Measurements from ENCODE around the gene EPHB1.

The EPHB1 gene

DNA sequence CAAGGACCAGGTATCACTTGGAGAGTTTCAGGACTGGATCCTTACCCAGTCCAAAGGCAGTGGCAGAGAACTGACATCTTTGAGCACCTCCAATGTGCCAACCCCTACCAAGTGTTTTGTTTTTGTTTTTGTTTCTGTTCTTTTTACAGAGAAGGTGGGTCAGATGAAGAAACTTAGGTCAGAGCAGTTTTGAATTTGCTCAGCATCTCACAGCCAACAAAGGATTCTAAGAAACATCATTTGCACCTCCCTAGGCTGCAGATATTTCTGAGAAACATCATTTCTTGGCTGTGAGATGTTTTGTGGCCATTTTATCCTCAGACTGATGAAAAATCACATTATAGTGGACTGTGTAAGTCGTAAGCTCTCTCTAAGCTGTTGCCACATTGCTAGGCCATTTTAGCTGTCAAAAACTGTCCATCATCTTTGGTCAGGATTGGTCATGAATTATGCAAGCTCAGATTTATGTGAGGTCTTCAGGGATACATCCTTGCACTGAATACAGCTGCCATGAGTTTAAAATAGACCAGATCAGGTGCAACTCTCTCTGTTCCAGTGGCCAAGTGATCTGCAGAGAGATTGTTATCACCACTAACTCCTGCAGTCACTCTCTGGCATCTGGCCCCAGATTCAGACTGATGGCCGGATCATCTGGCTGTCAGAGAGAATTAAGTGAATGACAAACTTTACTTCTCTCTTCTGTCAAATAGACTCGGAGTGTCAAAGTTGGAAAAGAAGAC is 341.5 kb downstream of the EPHB1 start:
- Mint-ChIP-seq H3K4me1 (no peaks in the 10 kb centered on the region), H3K27ac (no peak overlapping the region), H3K4me3 (no peak overlapping the region), H3K27me3 (ENCODE audit: low read depth) (peaks cover 6% of the 10 kb centered on the region), H3K36me3 (ENCODE audit: low read depth) (no peaks in the 10 kb centered on the region), H3K9me3 (no peaks in the 10 kb centered on the region)
- TF ChIP-seq, protein P1, sequence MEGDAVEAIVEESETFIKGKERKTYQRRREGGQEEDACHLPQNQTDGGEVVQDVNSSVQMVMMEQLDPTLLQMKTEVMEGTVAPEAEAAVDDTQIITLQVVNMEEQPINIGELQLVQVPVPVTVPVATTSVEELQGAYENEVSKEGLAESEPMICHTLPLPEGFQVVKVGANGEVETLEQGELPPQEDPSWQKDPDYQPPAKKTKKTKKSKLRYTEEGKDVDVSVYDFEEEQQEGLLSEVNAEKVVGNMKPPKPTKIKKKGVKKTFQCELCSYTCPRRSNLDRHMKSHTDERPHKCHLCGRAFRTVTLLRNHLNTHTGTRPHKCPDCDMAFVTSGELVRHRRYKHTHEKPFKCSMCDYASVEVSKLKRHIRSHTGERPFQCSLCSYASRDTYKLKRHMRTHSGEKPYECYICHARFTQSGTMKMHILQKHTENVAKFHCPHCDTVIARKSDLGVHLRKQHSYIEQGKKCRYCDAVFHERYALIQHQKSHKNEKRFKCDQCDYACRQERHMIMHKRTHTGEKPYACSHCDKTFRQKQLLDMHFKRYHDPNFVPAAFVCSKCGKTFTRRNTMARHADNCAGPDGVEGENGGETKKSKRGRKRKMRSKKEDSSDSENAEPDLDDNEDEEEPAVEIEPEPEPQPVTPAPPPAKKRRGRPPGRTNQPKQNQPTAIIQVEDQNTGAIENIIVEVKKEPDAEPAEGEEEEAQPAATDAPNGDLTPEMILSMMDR (IDR thresholded peaks at IDR 0.05; ENCODE audit: unreplicated experiment in 3 of 3): no peak

GRCh38 chr3:135137296-135137695 is 342.2 kb downstream of the EPHB1 start:
- Mint-ChIP-seq H3K4me1 (no peaks in the 10 kb centered on the region), H3K27ac (no peak overlapping the region), H3K9me3 (no peaks in the 10 kb centered on the region), H3K27me3 (ENCODE audit: low read depth) (peaks cover 10% of the 10 kb centered on the region), H3K36me3 (ENCODE audit: low read depth) (no peaks in the 10 kb centered on the region), H3K4me3 (no peak overlapping the region)
- TF ChIP-seq, protein P1 (IDR thresholded peaks at IDR 0.05; ENCODE audit: unreplicated experiment in 3 of 3): no peak

GRCh38 chr3:135138776-135139175 is 343.7 kb downstream of the EPHB1 start:
- no peak overlapping the region for H3K4me3 Mint-ChIP-seq
- no peak overlapping the region for H3K27ac Mint-ChIP-seq

DNA sequence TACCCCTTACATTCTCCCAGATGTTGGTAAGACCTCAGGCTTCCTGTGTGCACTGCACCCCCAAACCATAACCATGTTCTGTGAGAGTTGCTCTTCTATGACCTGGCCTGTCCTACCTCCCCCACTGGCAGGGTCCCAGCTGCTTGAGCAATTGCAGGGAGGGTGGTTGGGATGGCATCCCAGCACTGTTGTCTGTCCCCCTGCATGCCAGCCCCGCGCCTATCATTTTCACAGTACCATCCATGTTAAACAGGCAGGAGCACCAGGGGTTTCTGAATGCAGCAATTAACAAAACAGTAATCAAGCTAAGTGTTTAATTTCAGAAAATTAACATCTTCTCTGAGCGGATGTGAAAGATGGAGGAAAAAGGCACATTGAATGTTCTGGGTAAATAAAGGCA is 345.5 kb downstream of the EPHB1 start:
- H3K27me3 Mint-ChIP-seq (ENCODE audit: low read depth): peaks cover 10% of the 10 kb centered on the region
- H3K9me3 Mint-ChIP-seq: no peaks in the 10 kb centered on the region
- H3K27ac Mint-ChIP-seq: no peak overlapping the region
- no peaks in the 10 kb centered on the region for H3K36me3 Mint-ChIP-seq (ENCODE audit: low read depth)
- TF ChIP-seq, protein P1 (IDR thresholded peaks at IDR 0.05; ENCODE audit: unreplicated experiment in 3 of 3): no peak
- no peak overlapping the region for H3K4me3 Mint-ChIP-seq
- H3K4me1 Mint-ChIP-seq: no peaks in the 10 kb centered on the region

More at GRCh38 chr3:135138776-135139175, 343.7 kb downstream of the EPHB1 start:
- TF ChIP-seq, protein P1 (IDR thresholded peaks at IDR 0.05; ENCODE audit: unreplicated experiment in 3 of 3): no peak
- no peaks in the 10 kb centered on the region for H3K4me1 Mint-ChIP-seq
- no peaks in the 10 kb centered on the region for H3K9me3 Mint-ChIP-seq
- no peaks in the 10 kb centered on the region for H3K36me3 Mint-ChIP-seq (ENCODE audit: low read depth)
- H3K27me3 Mint-ChIP-seq (ENCODE audit: low read depth): peaks cover 10% of the 10 kb centered on the region

GRCh38 chr3:135141160-135141559 is 346.1 kb downstream of the EPHB1 start:
- Mint-ChIP-seq H3K36me3 (ENCODE audit: low read depth) (no peaks in the 10 kb centered on the region), H3K4me3 (no peak overlapping the region), H3K27me3 (ENCODE audit: low read depth) (peaks cover 10% of the 10 kb centered on the region), H3K4me1 (no peaks in the 10 kb centered on the region), H3K9me3 (no peaks in the 10 kb centered on the region), H3K27ac (no peak overlapping the region)
- TF ChIP-seq, protein P1 (IDR thresholded peaks at IDR 0.05; ENCODE audit: unreplicated experiment in 3 of 3): no peak

DNA sequence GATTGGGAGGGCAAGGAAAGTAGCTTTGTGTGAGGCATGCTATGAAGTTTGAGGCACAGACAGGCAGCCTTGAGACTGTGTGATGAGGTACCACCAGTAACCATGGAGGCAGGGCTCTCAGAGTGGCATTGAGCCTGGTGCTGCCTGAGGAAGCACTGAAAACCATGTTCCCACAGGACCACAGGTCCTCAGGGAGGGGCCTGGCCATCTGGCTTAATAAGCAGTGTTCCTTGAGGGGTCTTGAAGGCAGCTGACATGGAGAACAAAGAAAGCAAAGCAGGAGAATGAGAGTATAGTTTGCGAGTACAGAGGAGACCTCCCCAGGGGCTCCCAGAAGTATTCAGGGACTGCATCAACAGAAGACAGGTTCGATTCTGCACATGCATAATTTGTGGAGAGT is 346.6 kb downstream of the EPHB1 start:
- TF ChIP-seq, protein P1 (IDR thresholded peaks at IDR 0.05; ENCODE audit: unreplicated experiment in 3 of 3): no peak
- no peak overlapping the region for H3K27ac Mint-ChIP-seq
- H3K36me3 Mint-ChIP-seq (ENCODE audit: low read depth): no peaks in the 10 kb centered on the region
- H3K9me3 Mint-ChIP-seq: no peaks in the 10 kb centered on the region
- H3K27me3 Mint-ChIP-seq (ENCODE audit: low read depth): peaks cover 10% of the 10 kb centered on the region
- H3K4me1 Mint-ChIP-seq: no peaks in the 10 kb centered on the region
- H3K4me3 Mint-ChIP-seq: no peak overlapping the region
